ENCODE data around the gene BCAR1.

DNA sequence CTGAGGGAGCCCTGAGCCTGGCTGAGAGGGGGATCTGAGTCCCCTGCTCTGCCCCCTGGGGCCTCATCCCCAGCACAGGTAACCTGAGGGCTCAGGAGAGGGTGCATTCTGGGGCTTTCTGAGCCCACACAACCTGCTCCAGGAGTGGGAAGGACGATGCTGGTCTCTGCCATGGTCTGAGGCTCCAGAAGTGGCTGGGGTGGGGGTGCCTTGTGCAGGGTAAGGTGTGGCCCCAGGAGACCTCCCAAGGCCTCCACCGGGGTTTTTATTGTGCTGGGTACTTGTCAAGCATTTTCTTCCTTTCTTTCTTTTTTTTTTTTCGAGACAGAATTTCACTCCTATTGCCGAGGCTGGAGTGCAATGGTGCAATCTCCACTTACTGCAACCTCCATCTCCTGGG is 32.3 kb downstream of the BCAR1 start:
- TF ChIP-seq CTCF (optimal IDR thresholded peaks at IDR 0.05 in 1 of 3, IDR thresholded peaks at IDR 0.05 in 1 of 3, conservative IDR thresholded peaks at IDR 0.05 in 1 of 3; ENCODE audit: extremely low read depth in 1 of 3, insufficient read depth in 2 of 3, low read length in 3 of 3), result no peak
- TF ChIP-seq EZH2 (IDR thresholded peaks at IDR 0.05; ENCODE audit: low read length), result no peak

Measured in keratinocyte (primary cell).